ENCODE results near the gene ZSWIM3. TPM values are rescaled to one million over a fixed set of nuclear protein-coding genes. Genes with fewer than 3 reads are reported as not detected.
"Not testable (repeated sequence)": the region's sequence is repeated elsewhere in the genome, so short reads cannot be mapped to it uniquely, and the experiment has no call there.

The ZSWIM3 gene
- total RNA-seq, 2 donors from 2014 or later: 3.0 to 6.1 TPM

- Histone ChIP-seq H3K4me3 (no peak overlapping the region), H3K4me1 (ENCODE audit: control insufficient read depth in 1 of 2, low read depth in 2 of 2) (no peaks in the 10 kb centered on the region), H3K27ac (no peak overlapping the region), H3K27me3 (replicated peaks; ENCODE audit: insufficient read depth) (no peaks in the 10 kb centered on the region), H3K9me3 (no peaks in the 10 kb centered on the region), H3K36me3 (no peaks in the 10 kb centered on the region)
- ATAC-seq (ENCODE audit: insufficient number of reproducible peaks, low FRiP score, low read depth): no peak
- no peak for DNase-seq (ENCODE audit: low spot score)
- TF ChIP-seq CTCF (IDR thresholded peaks at IDR 0.05): no peak
Measured at GRCh38 chr20:45866454-45866853, 9.0 kb downstream of the ZSWIM3 start.

- Histone ChIP-seq H3K27me3 (replicated peaks; ENCODE audit: insufficient read depth) (no peaks in the 10 kb centered on the region), H3K4me3 (no peak overlapping the region), H3K4me1 (ENCODE audit: control insufficient read depth in 1 of 2, low read depth in 2 of 2) (no peaks in the 10 kb centered on the region), H3K9me3 (no peaks in the 10 kb centered on the region), H3K36me3 (no peaks in the 10 kb centered on the region), H3K27ac (no peak overlapping the region)
- no peak for DNase-seq (ENCODE audit: low spot score)
- no peak for ATAC-seq (ENCODE audit: insufficient number of reproducible peaks, low FRiP score, low read depth)
- no peak for TF ChIP-seq CTCF (IDR thresholded peaks at IDR 0.05)
Measured at GRCh38 chr20:45867136-45867818, 9.9 kb downstream of the ZSWIM3 start.

DNA sequence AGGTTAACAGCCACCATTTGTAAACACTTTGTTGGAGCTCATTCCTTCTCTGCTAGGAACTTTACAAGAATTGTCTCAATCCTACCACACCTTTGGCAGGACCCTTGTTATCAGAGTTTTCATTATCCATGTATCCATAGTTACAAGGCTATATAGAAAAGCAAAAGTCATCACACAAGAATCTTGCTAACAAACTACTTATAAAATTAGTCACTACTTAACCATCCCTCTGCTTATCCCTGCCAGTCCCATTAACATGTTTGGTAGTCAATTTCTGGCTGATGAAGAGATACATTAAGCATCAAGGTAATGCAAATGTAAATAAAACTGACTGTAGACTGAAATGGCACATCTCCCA is 10.4 kb downstream of the ZSWIM3 start:
- Histone ChIP-seq H3K9me3 (no peaks in the 10 kb centered on the region), H3K4me1 (ENCODE audit: control insufficient read depth in 1 of 2, low read depth in 2 of 2) (no peaks in the 10 kb centered on the region), H3K36me3 (no peaks in the 10 kb centered on the region), H3K4me3 (no peak overlapping the region), H3K27me3 (replicated peaks; ENCODE audit: insufficient read depth) (no peaks in the 10 kb centered on the region), H3K27ac (no peak overlapping the region)
- TF ChIP-seq CTCF (IDR thresholded peaks at IDR 0.05): no peak
- ATAC-seq (ENCODE audit: insufficient number of reproducible peaks, low FRiP score, low read depth): no peak
- no peak for DNase-seq (ENCODE audit: low spot score)

DNA sequence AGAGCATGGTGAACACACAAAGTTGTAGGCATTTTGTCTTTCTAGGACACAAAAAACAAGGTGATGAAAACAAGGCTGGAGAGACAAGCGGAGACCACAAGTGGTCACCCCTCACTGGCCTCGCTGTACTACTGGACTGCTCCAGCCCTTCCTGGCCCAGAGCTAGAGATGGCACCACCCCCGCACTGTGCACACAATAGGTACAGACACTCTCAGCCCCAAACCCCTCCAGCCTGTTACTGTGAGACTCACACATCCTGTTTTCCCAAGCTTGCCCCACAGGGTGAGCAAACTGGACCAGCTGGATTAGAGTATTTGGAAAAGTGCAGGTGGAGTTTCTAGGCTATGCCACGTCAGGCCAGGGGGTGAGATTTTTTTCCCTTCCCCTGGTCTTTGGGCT is 15.2 kb downstream of the ZSWIM3 start:
- peaks cover 6% of the 10 kb centered on the region for H3K36me3 ChIP-seq
- TF ChIP-seq CTCF (IDR thresholded peaks at IDR 0.05): no peak
- no peak overlapping the region for H3K27ac ChIP-seq
- no peaks in the 10 kb centered on the region for H3K27me3 ChIP-seq (replicated peaks; ENCODE audit: insufficient read depth)
- ATAC-seq (ENCODE audit: insufficient number of reproducible peaks, low FRiP score, low read depth) (no peak), DNase-seq (ENCODE audit: low spot score) (no peak)
- no peak overlapping the region for H3K4me3 ChIP-seq
- H3K9me3 ChIP-seq: no peaks in the 10 kb centered on the region
- H3K4me1 ChIP-seq (ENCODE audit: control insufficient read depth in 1 of 2, low read depth in 2 of 2): no peaks in the 10 kb centered on the region

GRCh38 chr20:45873409-45874103 is 16.1 kb downstream of the ZSWIM3 start:
- TF ChIP-seq CTCF (IDR thresholded peaks at IDR 0.05): no peak

DNA sequence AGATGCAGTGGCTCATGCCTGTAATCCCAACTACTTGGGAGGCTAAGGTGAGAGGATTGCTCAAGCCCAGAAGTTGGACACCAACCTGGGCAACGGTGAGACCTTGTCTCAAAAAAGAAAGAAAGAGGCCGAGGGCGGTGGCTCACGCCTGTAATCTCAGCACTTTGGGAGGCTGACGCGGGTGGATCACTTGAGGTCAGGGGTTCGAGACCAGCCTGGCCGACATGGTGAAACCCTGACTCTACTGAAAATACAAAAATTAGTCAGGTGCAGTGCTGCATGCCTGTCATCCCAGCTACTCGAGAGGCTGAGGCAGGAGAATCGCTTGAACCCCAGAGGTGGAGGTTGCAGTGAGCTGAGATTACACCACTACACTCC is 16.7 kb downstream of the ZSWIM3 start:
- peaks cover 13% of the 10 kb centered on the region for H3K36me3 ChIP-seq
- H3K9me3 ChIP-seq; ATAC-seq (ENCODE audit: insufficient number of reproducible peaks, low FRiP score, low read depth); H3K27ac ChIP-seq; H3K4me3 ChIP-seq; DNase-seq (ENCODE audit: low spot score); H3K4me1 ChIP-seq (ENCODE audit: control insufficient read depth in 1 of 2, low read depth in 2 of 2); H3K27me3 ChIP-seq (replicated peaks; ENCODE audit: insufficient read depth): not testable (repeated sequence)

More at GRCh38 chr20:45873409-45874103, 16.1 kb downstream of the ZSWIM3 start:
- Histone ChIP-seq H3K27me3 (replicated peaks; ENCODE audit: insufficient read depth) (no peaks in the 10 kb centered on the region), H3K4me1 (ENCODE audit: control insufficient read depth in 1 of 2, low read depth in 2 of 2) (no peaks in the 10 kb centered on the region), H3K4me3 (no peak overlapping the region), H3K36me3 (peaks cover 13% of the 10 kb centered on the region), H3K27ac (no peak overlapping the region), H3K9me3 (no peaks in the 10 kb centered on the region)
- DNase-seq (ENCODE audit: low spot score) (no peak), ATAC-seq (ENCODE audit: insufficient number of reproducible peaks, low FRiP score, low read depth) (no peak)
